HL-60 (cell line): Measurements from ENCODE around the gene TRIM62.

ENCODE experiments used
- CTCF ChIP-seq: IDR thresholded peaks from one replicate; pipeline ENCODE4 v1.5.1; 2011; ENCODE audit warnings: low read length, control low read depth, inconsistent platforms; ENCODE audit not compliant: insufficient read depth
- POLR2AphosphoS5 ChIP-seq: IDR thresholded peaks from 2 replicates; pipeline ENCODE4 v1.6.1; 2012; ENCODE audit warnings: low read depth
- SPI1 ChIP-seq: IDR thresholded peaks from 2 replicates; pipeline ENCODE4 v1.6.1; 2012; ENCODE audit warnings: low read depth, mild to moderate bottlenecking, borderline replicate concordance

DNA sequence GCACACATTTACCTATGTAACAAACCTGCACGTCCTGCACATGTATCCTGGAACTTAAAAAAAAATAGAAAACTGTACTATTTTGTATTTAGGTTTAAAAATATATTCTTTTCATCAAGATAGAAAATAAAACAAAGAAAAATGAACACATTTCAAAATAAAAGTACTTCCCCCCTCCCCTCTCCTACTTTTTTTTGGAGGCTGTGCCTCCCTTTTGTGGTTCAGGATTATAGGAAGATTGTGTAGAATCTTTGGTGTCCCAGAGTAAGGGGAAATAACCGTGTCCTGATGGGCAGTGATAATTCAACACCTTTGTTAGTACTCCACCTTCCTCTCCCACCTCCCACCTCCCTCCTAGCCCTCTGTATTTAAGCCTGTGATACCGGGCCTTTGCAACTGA lies 40.1 kb downstream of the TRIM62 start:
- no peak for TF ChIP-seq CTCF
- TF ChIP-seq POLR2AphosphoS5: no peak
- no peak for TF ChIP-seq SPI1
